M059J (cell line): ENCODE data around the gene AMDHD2. TPM values are rescaled to one million over a fixed set of nuclear protein-coding genes. Genes with fewer than 3 reads are reported as not detected.

Experiments used
- DNase-seq: peaks from one replicate; pipeline ENCODE4 v3.0.0-alpha.2; 2012; ENCODE audit warnings: low read depth
- total RNA-seq: library from RNA; depleted of rRNA; stranded (reverse); fragments of >200 nt; shearing (Covaris generic); gene quantifications from 2 replicates; pipeline ENCODE4 v1.2.3, GENCODE V29; 2014

AMDHD2 gene
- total RNA-seq, 1 experiment from 2014 or later = 20.1 TPM

- no peak for DNase-seq
Observed at GRCh38 chr16:2499454-2499853, 20.7 kb upstream of the AMDHD2 start.

GRCh38 chr16:2499890-2500429 lies 20.2 kb upstream of the AMDHD2 start:
- DNase-seq = no peak

- DNase-seq = no peak
Observed at GRCh38 chr16:2500430-2500917, 19.7 kb upstream of the AMDHD2 start.

- DNase-seq = peak; percentile 49
Observed at GRCh38 chr16:2500918-2501750, 19.0 kb upstream of the AMDHD2 start.

GRCh38 chr16:2501946-2502895 lies 17.9 kb upstream of the AMDHD2 start:
- no peak for DNase-seq

- DNase-seq = no peak
Observed at GRCh38 chr16:2505695-2506094, 14.5 kb upstream of the AMDHD2 start.

GRCh38 chr16:2507052-2507659 lies 13.0 kb upstream of the AMDHD2 start:
- DNase-seq = no peak

- DNase-seq = no peak
Observed at GRCh38 chr16:2507665-2508064, 12.5 kb upstream of the AMDHD2 start.

GRCh38 chr16:2508722-2509400 lies 11.3 kb upstream of the AMDHD2 start:
- DNase-seq = no peak

GRCh38 chr16:2511128-2511800 lies 8.9 kb upstream of the AMDHD2 start:
- no peak for DNase-seq

- no peak for DNase-seq
Observed at GRCh38 chr16:2511996-2512734, 8.0 kb upstream of the AMDHD2 start.

- DNase-seq = no peak
Observed at GRCh38 chr16:2512735-2513404, 7.3 kb upstream of the AMDHD2 start.

- DNase-seq = peak; percentile 84
Observed at GRCh38 chr16:2513405-2514332, 6.5 kb upstream of the AMDHD2 start, which contains the start of gene ATP6V0C. ATP6V0C (plus strand) TSS chr16:2513952; CDS start chr16:2514104, 152 bp downstream.

GRCh38 chr16:2514333-2515179 lies 5.6 kb upstream of the AMDHD2 start:
- DNase-seq = no peak

GRCh38 chr16:2515180-2515851 lies 4.9 kb upstream of the AMDHD2 start:
- no peak for DNase-seq
